ENCODE measurements around the gene C20orf204.

The C20orf204 gene

DNA sequence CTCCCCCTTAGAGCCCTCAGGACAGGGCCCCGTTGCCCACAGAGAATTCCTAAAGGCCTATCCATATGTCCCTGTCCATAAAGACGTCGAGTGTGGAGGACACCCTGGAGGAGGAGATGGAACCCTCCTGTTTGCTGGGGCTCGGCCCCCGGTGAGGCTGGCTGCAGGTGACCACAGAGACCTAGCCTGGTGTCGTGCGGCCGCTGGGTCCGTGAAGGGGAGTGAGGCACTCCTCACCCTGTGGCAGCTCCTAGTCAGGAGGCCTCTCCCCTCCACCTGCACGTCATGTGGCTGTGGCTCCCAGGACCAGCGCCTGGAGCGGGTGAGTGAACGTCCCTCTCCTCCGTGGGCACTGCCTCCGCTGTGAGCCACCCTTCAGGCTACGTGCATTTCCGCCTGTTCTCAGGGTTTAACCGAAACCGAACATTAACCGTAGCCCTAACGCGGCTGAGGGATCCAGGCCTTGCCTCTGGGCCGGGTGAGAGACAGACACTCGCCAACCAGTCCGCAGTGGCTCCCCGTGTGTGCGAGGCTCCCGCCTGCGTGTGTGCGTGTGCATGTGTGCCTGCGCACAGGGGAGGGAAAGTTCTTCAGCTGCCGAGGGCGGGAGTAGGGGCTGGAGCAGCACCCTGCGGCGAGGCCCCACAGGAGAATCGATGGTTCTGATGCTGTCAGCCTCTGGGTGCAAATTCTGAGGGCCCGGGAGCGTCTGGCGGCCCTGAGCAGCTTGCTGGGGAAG is 21.1 kb downstream of the C20orf204 start:
- DNase-seq, result no peak

DNA sequence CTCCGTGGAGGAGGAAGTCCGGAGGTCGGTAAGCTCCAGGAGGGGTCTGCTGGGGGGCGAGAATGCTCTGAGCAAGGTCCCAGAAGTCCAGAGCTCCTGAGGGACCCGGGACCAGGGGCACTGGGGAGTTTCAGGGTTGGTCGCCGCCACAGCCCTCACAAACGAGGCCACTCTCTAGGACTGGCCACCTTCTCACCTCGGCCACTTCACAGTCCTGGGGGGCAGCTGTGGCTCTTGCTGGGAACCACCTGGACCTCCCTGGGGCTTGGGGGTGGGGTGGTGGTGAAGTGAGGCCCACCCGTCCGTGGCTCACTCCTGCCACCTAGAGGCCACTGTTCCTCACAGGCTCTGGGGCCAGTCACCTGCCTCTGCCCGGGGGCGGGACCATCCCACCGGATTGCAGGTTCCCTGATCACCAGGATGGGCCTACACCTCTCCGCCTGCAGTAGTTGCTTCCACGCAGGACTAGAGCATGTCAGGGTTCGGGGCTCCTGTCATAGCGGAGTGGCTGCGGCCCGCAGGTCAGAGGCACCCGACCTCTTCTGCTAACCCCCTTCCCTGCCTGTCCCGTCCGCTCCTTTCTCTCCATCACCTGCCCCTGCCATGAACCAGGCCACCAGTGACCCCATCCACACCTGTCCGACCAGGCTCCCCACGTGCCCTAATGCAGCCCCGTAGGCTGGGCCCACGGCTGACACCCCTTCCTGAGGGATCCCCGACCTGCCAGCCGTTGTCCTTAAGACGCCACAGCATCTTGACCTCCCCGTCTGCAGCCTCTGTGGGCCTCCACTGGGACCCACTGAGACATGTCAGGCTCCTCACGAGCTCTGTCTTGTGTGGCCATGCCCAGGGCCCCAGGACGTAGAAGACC is 21.9 kb downstream of the C20orf204 start:
- peak; percentile 43 to 55 for DNase-seq

DNA sequence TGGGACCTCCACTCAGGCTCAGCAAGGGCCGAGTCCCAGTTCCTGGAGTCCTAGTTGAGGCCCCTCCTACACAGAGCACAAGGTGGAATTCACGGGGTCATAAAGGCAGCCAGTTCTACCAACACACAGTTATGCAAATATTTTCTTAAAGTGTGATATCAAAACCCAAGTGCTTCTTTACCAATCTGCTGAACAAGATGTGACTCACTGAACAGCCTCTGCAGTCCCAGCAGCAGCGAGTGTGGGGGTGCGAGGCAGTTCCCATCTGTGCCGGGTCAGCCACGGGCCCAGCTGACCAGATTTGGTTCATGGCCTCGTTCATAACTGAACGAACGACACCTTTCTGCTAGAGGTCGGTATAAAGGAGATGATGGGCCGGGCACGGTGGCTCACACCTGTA is 22.6 kb downstream of the C20orf204 start:
- DNase-seq, result peak in 1 of 2 donors; percentile 42

DNA sequence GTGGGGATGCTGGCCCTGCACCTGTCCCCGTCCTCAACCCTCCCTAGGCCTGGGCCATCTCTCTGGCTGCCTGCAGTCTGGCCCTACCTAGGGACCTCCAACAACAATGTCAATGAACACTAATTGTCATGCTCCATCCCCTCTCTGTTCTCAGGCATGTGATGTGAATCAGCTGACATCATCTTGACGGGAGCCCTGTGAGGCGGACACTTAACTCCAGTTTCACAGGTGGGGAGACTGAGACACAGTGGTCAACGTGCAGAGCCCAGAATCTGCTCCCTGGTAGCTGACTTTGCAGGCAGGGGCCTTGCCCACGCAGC is 26.3 kb downstream of the C20orf204 start:
- DNase-seq, result no peak

DNA sequence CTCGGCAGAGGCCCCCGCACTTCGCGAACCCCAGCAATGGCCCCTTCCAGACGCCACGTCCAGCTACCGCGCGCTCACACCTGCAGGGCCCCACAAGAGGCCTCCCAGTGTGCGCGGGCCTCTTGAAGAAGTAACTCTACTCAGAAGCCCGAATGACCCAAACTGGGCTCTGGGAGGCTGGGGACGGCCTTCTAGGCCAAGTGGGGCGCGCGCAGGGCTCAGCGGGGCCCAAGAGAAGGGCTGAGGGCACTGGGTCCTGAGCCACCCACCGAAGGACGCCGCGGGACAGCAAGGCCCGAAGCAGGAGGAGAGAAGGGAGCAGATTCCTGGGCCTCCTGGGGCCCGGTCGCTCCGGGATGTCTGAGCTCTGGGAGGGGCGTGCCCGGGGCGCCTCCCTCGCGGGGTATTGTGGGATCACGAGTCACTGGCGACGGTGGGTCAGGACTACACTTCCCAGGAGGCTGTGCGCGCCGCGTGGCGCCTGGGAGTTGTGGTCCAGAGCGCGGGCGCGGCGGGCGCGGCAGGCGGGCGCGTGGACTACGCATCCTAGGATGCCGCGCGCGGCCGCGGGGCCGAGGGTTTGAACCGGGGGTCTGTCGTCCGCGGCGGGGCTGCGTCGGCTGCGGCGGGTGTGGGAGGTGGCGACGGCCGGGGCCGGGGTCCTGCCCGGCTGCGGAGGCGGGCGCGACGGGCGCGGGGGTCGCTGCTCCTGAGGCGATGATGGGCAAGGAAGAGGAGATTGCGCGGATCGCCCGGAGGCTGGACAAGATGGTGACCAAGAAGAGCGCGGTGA is 26.8 kb downstream of the C20orf204 start, which contains the start of gene TCEA2:
Gene TCEA2 (plus strand): TSS at position 603 of the 793 bp plus-strand sequence. CDS start 115 bp downstream, at position 718.
- DNase-seq, result peak; percentile 93 to 96

DNA sequence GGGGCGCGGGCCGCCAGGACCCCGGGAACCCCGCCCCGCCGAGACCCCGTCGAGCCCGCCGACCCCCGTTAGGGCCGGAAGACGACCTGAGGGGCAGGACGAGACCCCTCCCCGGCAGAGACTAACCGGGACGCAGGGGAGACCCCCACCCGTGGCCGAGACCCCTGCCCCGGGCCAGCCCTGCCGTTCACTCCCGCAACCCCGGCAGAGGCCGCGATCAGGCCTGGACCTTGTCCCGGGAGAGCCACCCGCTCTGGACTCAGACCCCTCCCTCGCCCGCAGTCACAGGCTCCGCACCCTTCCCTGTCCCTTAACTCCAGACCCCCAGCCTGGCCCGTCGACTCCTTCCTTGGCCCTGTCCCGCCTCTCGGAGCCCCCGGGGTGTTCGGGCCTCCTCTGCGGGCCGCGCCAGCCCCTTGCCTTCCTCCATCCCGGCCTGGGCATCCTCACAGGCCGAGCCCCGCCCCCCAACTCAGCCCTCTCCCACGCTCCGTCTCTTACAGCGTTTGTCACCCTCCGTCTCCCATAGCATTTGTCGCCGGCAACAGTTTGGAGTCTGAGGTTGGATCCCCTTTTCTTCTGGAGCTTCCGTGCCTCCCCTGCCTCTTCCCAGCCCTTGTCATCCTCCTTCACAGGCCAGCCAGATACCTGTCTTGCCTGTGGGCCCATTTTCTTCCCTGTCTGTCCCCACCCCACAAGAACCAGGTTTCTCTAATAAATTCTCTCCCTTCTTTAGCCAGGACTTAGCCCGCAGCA is 27.6 kb downstream of the C20orf204 start:
- peak; percentile 32 to 68 for DNase-seq

DNA sequence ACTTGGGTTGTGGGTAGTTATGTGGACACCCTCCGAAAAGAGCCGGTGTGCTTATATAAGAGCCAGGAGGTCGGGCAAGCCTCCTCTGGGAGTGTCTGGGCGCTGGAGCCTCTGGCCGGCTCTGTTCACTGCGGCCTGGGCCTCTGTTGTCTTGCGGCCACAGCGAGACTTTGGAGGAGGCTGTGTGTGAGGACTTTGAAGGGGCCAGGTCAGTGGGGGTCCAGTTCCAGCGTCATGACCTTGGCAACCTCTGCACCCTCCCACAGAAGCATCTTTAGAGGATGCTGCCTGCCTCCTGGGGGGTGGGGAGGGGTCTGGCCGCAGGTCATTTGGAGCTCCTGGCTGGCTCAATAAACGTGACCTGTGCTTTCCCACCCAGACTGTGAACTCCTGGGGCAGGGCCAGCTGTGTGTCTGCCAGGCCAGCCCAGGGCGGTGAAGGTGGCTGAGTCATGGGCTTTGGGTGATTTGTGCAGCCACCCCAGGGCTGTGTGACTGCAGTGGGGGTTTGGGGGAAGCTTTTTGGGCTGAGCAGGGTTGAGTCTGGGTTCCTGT is 28.2 kb downstream of the C20orf204 start:
- DNase-seq, result no peak

DNA sequence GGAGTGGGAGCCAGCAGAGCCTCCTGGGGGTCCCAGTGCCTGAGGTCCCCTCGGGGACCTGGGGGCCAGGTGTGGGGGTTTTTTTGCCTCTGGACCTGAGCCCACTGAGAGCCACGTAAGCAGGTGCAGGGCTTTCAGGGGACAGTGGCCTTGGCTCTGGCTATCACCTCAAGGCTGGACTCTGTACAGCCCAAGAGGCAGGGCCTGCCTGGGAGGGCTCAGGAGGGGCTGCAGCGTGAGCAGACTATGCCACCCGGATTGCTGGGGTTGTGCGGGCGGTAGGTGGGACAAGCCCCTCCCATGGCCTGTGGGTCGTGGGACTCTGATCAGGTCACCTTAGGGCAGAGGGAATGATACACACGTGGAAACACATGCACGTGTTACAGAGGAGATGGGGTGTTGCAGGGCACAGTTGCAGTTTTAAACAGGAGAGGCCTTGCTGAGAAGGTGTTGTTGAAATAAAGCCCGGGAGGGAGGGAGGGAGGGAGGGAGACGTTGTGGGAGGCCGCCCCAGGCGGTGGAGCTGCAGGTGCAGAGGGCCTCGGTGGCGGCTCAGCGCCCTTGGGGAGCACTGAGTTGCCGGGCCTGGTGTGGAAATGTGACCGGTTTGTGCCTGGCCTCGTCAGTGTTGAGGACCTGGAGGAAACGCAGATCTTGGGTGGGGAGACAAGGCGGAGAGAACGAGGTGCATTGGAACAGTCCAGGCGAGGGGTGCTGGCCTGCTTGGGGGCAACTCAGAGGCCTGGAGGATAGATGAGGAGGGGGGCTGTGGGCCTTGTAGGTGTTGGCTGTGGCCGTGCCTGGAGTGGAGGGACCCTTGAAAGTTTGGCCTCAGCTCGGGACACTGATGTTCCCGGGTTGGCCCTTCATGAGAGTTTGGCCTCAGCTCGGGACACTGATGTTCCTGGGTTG is 29.3 kb downstream of the C20orf204 start:
- no peak for DNase-seq

DNA sequence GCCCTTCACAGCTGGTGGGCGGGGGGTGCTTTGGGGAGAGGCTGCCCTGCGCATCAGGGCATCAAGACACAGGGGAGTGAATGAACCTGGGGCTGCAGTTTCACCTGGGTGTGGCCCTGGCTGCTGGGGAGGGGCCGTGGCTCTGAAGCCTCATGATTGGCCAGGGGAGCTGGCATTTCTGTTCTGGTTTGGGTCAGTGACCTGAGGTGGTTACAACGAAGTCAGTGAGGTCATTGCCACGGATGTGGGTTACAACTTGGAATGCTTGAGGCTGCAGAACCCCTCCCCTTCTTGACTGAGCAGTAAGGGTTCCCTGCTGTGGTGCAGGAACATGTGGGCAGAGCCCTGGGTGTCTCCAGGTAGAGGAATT is 30.0 kb downstream of the C20orf204 start:
- peak in 1 of 2 donors; percentile 22 for DNase-seq

DNA sequence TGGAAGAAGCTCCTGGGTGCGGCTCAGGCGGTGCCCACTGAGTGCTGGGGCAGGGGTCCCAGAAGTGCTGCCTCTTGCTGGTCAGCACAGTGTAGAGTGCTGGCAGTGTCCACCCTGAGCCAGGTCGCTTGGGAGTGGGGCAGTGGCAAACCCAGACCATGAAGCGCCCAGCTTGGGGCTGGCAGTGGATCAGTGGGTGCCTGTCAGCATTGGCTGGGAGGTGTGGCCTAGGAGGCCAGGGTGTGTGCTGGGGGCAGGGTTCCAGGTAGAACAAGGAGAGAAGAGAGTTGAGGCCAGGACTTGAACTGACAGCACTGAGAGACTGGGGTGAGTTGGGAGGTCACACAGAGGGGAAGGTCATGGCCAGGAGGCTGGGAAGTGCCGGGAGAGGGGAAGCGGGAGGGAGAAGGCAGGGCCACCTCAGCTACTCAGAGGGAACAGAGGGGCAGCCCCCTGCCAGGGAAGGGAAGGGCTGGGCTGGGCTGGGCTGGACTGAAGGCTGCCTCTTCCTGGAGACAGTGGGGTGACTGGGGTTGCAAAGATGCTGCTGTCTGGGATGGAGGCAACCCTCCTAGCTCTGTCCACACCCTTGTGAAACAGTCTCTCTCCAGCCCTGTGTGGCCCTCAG is 31.1 kb downstream of the C20orf204 start:
- no peak for DNase-seq

DNA sequence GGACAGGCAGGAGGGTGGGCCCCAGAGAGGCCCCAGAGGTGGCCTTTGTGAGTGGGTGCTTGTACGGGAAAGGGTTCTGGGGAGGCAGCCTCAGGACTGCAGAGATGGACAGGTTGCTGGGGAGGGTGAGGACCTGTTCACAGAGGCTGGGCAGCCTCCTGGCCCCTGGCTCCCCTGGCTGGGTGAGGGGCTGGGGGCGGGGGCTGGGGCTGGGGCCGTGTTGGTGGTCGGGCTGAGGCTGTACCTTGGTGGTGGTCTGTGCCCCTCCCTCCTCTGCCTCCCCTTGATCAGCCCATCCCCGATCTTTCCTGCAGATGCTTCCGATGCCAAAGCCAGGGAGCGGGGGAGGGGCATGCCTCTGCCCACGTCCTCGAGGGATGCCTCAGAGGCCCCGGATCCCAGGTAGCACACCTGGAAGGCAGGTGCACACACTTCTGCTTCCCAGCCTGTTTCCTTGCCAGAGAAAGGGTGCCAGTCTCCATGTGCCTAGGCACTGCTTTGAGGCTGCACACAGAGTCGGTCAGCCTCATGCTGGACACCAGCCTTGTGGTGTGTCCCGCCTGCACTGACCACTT is 31.8 kb downstream of the C20orf204 start:
- no peak for DNase-seq

DNA sequence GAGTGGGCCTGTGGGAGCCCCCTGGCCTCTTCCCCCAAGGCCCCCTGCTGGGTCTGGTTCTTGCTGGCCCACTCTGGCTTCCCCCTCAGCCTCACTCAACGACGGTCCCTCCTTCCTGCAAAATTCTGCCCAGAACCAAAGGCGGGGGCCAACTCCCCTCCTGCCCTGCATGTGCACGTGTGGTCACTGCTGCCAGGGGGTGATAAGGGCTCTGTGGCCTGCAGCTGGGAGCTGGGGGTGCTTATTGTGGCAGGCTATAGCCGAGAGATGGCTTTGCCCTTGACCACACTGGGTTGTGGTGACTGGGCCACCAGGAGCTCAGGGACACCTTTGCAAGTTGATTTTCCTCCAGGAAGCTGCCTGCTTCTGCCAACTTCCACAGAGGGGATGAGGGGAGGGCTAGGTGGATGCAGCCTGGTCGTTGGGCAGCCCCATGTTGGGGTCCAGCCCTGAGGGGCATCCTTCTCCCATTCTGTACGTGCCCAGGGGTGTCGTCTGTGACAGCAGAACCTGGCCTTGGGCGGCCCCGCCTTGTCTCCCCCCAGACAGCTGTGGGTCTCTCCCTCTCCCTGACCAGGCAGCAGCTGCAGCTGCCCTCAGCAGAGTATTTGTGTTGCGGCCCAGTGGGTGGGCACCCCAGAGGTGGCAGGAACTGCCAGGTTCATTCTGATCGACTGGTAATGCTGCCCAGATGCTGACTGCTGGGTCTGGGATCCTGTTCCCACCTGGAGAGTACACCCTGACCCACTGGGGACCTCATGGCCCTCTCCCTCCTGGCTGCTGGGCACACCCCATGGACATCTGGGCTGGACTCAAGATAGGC is 32.6 kb downstream of the C20orf204 start:
- DNase-seq, result no peak

DNA sequence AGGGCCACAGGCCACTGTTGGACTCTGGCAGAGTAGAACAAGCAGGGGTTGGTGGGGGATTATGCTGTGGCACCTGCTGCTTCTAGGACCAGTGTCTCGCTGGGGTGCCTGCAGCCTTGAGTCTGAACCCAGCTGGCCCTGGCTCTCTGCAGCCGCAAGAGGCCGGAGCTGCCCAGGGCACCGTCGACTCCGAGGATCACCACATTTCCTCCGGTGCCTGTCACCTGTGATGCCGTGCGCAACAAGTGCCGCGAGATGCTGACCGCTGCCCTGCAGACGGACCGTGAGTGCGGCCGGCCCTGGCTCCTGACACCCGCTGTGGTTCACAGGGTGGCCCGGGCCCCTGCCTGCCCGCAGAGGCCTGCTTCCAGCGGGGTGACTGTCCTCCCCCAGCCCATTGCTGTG is 33.2 kb downstream of the C20orf204 start:
- DNase-seq, result no peak

DNA sequence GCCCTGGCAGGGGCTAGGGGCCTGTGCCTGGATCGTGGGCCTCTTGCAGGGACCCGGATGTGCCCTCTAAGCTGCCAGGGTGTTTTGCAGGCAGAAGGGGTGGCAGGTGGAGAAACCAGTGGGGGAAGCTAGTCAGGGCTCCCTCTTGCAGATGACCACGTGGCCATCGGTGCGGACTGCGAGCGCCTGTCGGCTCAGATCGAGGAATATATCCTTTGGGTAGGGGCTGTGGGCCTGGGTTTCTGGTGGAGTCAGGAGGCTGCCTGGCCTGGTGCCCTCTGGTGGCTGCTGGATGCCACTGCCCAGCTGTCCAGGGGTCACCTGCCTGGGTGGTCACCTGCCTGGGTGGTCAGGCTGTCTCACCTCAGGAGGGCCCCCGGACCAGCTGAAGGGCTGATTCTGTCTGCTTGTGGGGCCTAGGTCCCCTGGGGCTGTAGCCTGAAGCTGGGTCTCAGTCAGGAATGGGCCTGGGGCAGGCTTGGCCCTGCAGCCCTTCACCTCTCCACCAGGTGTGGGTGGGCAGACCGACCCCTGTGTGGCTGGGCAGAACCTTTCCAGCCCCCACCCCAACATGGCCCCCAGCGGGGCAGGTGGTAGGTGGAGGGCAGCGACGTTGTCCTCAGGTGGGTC is 33.7 kb downstream of the C20orf204 start:
- no peak for DNase-seq

DNA sequence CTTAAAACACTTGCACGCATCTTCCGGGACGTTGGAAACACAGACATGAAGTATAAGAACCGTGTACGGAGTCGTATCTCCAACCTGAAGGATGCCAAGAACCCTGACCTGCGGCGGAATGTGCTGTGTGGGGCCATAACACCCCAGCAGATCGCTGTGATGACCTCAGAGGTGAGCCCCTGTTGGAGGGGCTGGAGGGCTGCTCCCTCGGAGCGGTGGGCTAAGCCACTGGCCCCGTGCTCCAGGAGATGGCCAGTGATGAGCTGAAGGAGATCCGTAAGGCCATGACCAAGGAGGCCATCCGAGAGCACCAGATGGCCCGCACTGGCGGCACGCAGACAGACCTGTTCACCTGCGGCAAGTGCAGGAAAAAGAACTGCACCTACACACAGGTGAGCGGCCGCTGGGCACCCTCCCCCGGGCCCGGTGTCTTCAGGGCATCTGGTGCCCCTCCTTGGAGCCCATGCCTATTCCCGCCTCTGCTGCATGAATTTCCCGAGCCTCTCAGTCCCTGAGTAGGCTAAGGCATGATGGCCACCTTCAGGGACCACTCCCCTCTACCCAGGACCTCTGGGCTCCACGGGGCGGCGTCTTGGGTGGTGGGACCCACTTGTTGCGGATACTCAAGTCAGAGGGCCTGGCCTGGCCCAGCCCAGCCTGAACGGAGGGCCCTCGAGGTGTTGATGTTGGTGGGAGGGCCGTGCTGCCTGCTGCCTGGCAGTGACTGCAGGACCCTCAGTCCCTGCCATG is 34.4 kb downstream of the C20orf204 start:
- no peak for DNase-seq

DNA sequence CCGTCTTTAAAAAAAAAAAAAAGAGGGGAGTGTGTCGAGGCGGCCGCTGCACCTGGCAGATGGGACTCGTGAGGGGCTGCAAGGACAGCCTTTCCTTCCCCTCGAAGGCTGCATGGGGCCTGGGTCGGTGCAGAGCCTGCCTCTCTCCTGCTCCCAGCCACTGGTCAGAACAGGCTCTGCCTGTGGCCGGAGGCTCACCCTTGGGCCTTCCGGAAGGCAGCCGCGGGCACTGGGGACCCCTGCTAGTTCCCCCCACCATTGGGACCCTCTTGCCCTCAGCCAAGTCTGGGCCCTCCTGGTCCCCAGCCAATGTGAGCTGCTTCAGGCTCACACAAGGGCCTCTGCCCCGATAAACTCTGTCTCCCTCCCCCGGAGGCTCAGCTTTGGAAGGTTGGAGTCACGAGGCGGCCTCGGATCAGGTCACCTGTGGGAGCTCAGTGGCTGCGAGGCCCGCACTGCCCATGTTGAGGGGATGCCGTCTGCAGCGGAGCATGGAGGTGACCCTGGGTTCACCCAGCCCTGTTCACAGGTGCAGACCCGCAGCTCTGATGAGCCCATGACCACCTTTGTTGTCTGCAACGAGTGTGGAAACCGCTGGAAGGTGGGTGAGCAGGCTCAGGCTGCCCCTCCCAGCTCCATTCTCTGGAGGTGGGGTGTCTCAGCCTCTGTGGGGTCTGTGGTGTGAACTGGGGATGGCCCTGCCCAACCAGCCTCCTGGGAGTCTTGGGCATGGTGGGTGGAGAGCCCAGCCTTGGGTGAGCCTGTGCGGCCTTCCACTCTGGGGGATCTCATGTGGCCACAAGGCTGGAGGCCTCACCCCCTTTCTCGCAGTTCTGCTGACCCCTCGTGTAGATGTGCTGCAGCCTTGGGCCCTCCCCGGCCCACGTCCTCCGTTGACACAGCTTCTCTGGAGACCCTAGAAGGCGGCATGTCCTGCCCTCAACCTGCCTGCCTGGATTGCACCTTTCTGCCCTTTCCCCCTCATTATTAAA is 35.7 kb downstream of the C20orf204 start:
- no peak for DNase-seq

Measured in inflammatory macrophage (primary cell).